ENCODE results near the gene NBPF12. TPM values are rescaled to one million over a fixed set of nuclear protein-coding genes. Genes with fewer than 3 reads are reported as not detected.
A peak's percentile ranks its signal among the peaks of the same experiment; 100 is the strongest.
"Not testable (repeated sequence)": the region's sequence is repeated elsewhere in the genome, so short reads cannot be mapped to it uniquely, and the experiment has no call there.

Gene NBPF12
- polyA plus RNA-seq, 3 donors: 0.40 to 18.9 (median 0.68) TPM

DNA sequence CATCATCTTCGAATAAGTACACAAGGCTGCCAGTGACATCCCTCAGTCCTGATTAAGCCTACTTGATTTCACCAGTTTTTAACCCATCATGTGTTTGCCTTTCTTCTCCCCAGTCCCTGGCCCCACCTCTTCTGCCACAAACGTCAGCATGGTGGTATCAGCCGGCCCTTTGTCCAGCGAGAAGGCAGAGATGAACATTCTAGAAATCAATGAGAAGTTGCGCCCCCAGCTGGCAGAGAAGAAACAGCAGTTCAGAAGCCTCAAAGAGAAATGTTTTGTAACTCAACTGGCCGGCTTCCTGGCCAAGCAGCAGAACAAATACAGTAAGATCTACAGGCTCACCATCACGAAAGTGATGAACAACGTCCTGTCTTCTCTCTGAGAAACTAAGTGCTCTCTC, 28.2 kb downstream of the NBPF12 start:
- H3K9ac ChIP-seq (ENCODE audit: insufficient read depth, low read length, poor library complexity, severe bottlenecking); H3K4me2 ChIP-seq (replicated peaks; ENCODE audit: extremely low read depth, low read length, poor library complexity, severe bottlenecking); H3K27ac Mint-ChIP-seq; H3K4me3 Mint-ChIP-seq; intact Hi-C loops (cut with micrococcal nuclease); H3K9me3 ChIP-seq (replicated peaks in 1 of 2; ENCODE audit: control insufficient read depth in 1 of 2, insufficient read depth in 1 of 2, low read length in 2 of 2); H3K4me1 Mint-ChIP-seq; H3K4me1 ChIP-seq (ENCODE audit: control insufficient read depth in 1 of 2, insufficient read depth in 2 of 2, low read length in 2 of 2); H3K4me3 ChIP-seq (replicated peaks in 1 of 3; ENCODE audit: low read depth in 2 of 3, low read length in 3 of 3); H3K27me3 ChIP-seq (ENCODE audit: control insufficient read depth in 2 of 2, insufficient read depth in 2 of 2, low read length in 2 of 2); H3K27me3 Mint-ChIP-seq (ENCODE audit: low read depth in 3 of 3); H2AFZ ChIP-seq (ENCODE audit: insufficient read depth, low read depth, low read length, poor library complexity, severe bottlenecking); H3K79me2 ChIP-seq (ENCODE audit: insufficient read depth, low read length); H4K20me1 ChIP-seq (ENCODE audit: insufficient read depth, low read length); H3K9me3 Mint-ChIP-seq; DNase-seq; H3K27ac ChIP-seq (ENCODE audit: low read depth in 1 of 2, low read length in 2 of 2): not testable (repeated sequence)
- H3K36me3 Mint-ChIP-seq: peaks cover 39 to 60% of the 10 kb centered on the region in 2 donors
- WGBS (ENCODE audit: insufficient coverage): 66% methylated on average over 3 of the region's 8 CpGs
- peak; percentile 43 for TF ChIP-seq CTCF (IDR thresholded peaks at IDR 0.05)
- H3K36me3 ChIP-seq (replicated peaks in 1 of 2; ENCODE audit: control insufficient read depth in 1 of 2, insufficient read depth in 2 of 2, low read length in 2 of 2): peaks cover 14 to 31% of the 10 kb centered on the region in 2 donors

- intact Hi-C loops (cut with micrococcal nuclease); H3K9me3 Mint-ChIP-seq; H2AFZ ChIP-seq (ENCODE audit: insufficient read depth, low read depth, low read length, poor library complexity, severe bottlenecking); H3K27me3 ChIP-seq (ENCODE audit: control insufficient read depth in 2 of 2, insufficient read depth in 2 of 2, low read length in 2 of 2); H3K4me3 Mint-ChIP-seq; H3K9me3 ChIP-seq (replicated peaks in 1 of 2; ENCODE audit: control insufficient read depth in 1 of 2, insufficient read depth in 1 of 2, low read length in 2 of 2); H3K4me2 ChIP-seq (replicated peaks; ENCODE audit: extremely low read depth, low read length, poor library complexity, severe bottlenecking); H4K20me1 ChIP-seq (ENCODE audit: insufficient read depth, low read length); H3K27me3 Mint-ChIP-seq (ENCODE audit: low read depth in 3 of 3); H3K4me3 ChIP-seq (replicated peaks in 1 of 3; ENCODE audit: low read depth in 2 of 3, low read length in 3 of 3); H3K27ac ChIP-seq (ENCODE audit: low read depth in 1 of 2, low read length in 2 of 2); H3K4me1 ChIP-seq (ENCODE audit: control insufficient read depth in 1 of 2, insufficient read depth in 2 of 2, low read length in 2 of 2); DNase-seq; H3K4me1 Mint-ChIP-seq; H3K79me2 ChIP-seq (ENCODE audit: insufficient read depth, low read length); H3K27ac Mint-ChIP-seq; H3K9ac ChIP-seq (ENCODE audit: insufficient read depth, low read length, poor library complexity, severe bottlenecking): not testable (repeated sequence)
- WGBS (ENCODE audit: insufficient coverage): no CpG with 5 or more reads among the region's 2 CpGs
- H3K36me3 ChIP-seq (replicated peaks in 1 of 2; ENCODE audit: control insufficient read depth in 1 of 2, insufficient read depth in 2 of 2, low read length in 2 of 2): peaks cover 8 to 11% of the 10 kb centered on the region in 2 donors
- H3K36me3 Mint-ChIP-seq: peaks cover 34 to 53% of the 10 kb centered on the region in 2 donors
Observed at GRCh38 chr1:146970656-146971055, 32.5 kb downstream of the NBPF12 start.

DNA sequence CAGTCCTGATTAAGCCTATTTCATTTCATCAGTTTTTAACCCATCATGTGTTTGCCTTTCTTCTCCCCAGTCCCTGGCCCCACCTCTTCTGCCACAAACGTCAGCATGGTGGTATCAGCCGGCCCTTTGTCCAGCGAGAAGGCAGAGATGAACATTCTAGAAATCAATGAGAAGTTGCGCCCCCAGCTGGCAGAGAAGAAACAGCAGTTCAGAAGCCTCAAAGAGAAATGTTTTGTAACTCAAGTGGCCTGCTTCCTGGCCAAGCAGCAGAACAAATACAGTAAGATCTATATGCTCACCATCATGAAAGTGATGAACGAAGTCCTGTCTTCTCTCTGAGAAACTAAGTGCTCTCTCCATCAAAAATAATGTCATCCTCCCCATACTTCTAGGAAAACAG, 34.6 kb downstream of the NBPF12 start:
- H3K27ac Mint-ChIP-seq: not testable (repeated sequence)

GRCh38 chr1:146985855-146986254, 47.7 kb downstream of the NBPF12 start:
- H4K20me1 ChIP-seq (ENCODE audit: insufficient read depth, low read length); H3K4me3 ChIP-seq (replicated peaks in 1 of 3; ENCODE audit: low read depth in 2 of 3, low read length in 3 of 3); H3K4me1 ChIP-seq (ENCODE audit: control insufficient read depth in 1 of 2, insufficient read depth in 2 of 2, low read length in 2 of 2); H2AFZ ChIP-seq (ENCODE audit: insufficient read depth, low read depth, low read length, poor library complexity, severe bottlenecking); H3K9me3 ChIP-seq (replicated peaks in 1 of 2; ENCODE audit: control insufficient read depth in 1 of 2, insufficient read depth in 1 of 2, low read length in 2 of 2); H3K79me2 ChIP-seq (ENCODE audit: insufficient read depth, low read length); H3K27ac Mint-ChIP-seq; DNase-seq; intact Hi-C loops (cut with micrococcal nuclease); H3K27me3 Mint-ChIP-seq (ENCODE audit: low read depth in 3 of 3); H3K4me3 Mint-ChIP-seq; H3K27ac ChIP-seq (ENCODE audit: low read depth in 1 of 2, low read length in 2 of 2); H3K9ac ChIP-seq (ENCODE audit: insufficient read depth, low read length, poor library complexity, severe bottlenecking); H3K9me3 Mint-ChIP-seq; H3K27me3 ChIP-seq (ENCODE audit: control insufficient read depth in 2 of 2, insufficient read depth in 2 of 2, low read length in 2 of 2); H3K4me1 Mint-ChIP-seq; H3K4me2 ChIP-seq (replicated peaks; ENCODE audit: extremely low read depth, low read length, poor library complexity, severe bottlenecking): not testable (repeated sequence)
- H3K36me3 ChIP-seq (replicated peaks in 1 of 2; ENCODE audit: control insufficient read depth in 1 of 2, insufficient read depth in 2 of 2, low read length in 2 of 2): peaks cover 3 to 23% of the 10 kb centered on the region in 2 donors
- H3K36me3 Mint-ChIP-seq: peaks cover 19 to 27% of the 10 kb centered on the region in 2 donors
- WGBS (ENCODE audit: insufficient coverage): no CpG with 5 or more reads among the region's 4 CpGs

More for the DNA sequence above, 34.6 kb downstream of the NBPF12 start:
- H3K4me1 ChIP-seq (ENCODE audit: control insufficient read depth in 1 of 2, insufficient read depth in 2 of 2, low read length in 2 of 2); H3K4me3 ChIP-seq (replicated peaks in 1 of 3; ENCODE audit: low read depth in 2 of 3, low read length in 3 of 3); H4K20me1 ChIP-seq (ENCODE audit: insufficient read depth, low read length); H3K79me2 ChIP-seq (ENCODE audit: insufficient read depth, low read length); H3K9me3 ChIP-seq (replicated peaks in 1 of 2; ENCODE audit: control insufficient read depth in 1 of 2, insufficient read depth in 1 of 2, low read length in 2 of 2); H3K4me2 ChIP-seq (replicated peaks; ENCODE audit: extremely low read depth, low read length, poor library complexity, severe bottlenecking); H3K27ac ChIP-seq (ENCODE audit: low read depth in 1 of 2, low read length in 2 of 2); DNase-seq; H3K27me3 ChIP-seq (ENCODE audit: control insufficient read depth in 2 of 2, insufficient read depth in 2 of 2, low read length in 2 of 2); H2AFZ ChIP-seq (ENCODE audit: insufficient read depth, low read depth, low read length, poor library complexity, severe bottlenecking); H3K9ac ChIP-seq (ENCODE audit: insufficient read depth, low read length, poor library complexity, severe bottlenecking); H3K4me1 Mint-ChIP-seq; H3K4me3 Mint-ChIP-seq; H3K27me3 Mint-ChIP-seq (ENCODE audit: low read depth in 3 of 3); H3K9me3 Mint-ChIP-seq; intact Hi-C loops (cut with micrococcal nuclease): not testable (repeated sequence)
- WGBS (ENCODE audit: insufficient coverage): no CpG with 5 or more reads among the region's 5 CpGs
- H3K36me3 ChIP-seq (replicated peaks in 1 of 2; ENCODE audit: control insufficient read depth in 1 of 2, insufficient read depth in 2 of 2, low read length in 2 of 2): peaks cover 6 to 13% of the 10 kb centered on the region in 2 donors
- peaks cover 30 to 48% of the 10 kb centered on the region in 2 donors for H3K36me3 Mint-ChIP-seq
